IPS-20b (cell line): ENCODE data around the gene SERBP1.
"Not testable (repeated sequence)": the region's sequence is repeated elsewhere in the genome, so short reads cannot be mapped to it uniquely, and the experiment has no call there.

Experiments used
- H3K27ac ChIP-seq: one replicate; pipeline ENCODE4 v1.5.1; 2013; ENCODE audit warnings: low read length
- H3K27me3 ChIP-seq: 2 replicates; pipeline ENCODE4 v1.6.1; 2013; ENCODE audit warnings: mild to moderate bottlenecking, low read length, inconsistent platforms; ENCODE audit not compliant: insufficient read depth
- H3K36me3 ChIP-seq: 2 replicates; pipeline ENCODE4 v1.6.1; 2013; ENCODE audit warnings: low read depth, mild to moderate bottlenecking, inconsistent platforms, low read length, moderate library complexity; ENCODE audit not compliant: insufficient read depth
- H3K4me1 ChIP-seq: 2 replicates; pipeline ENCODE4 v1.6.1; 2013; ENCODE audit warnings: mild to moderate bottlenecking, control low read depth, inconsistent platforms, low read length, moderate library complexity; ENCODE audit not compliant: insufficient read depth
- H3K4me3 ChIP-seq: 2 replicates; pipeline ENCODE4 v1.5.1; 2013; ENCODE audit warnings: mild to moderate bottlenecking, low read length, inconsistent platforms
- H3K9ac ChIP-seq: 2 replicates; pipeline ENCODE4 v1.6.1; 2013; ENCODE audit warnings: low read depth, mild to moderate bottlenecking, inconsistent platforms, low read length, moderate library complexity
- H3K9me3 ChIP-seq: 2 replicates; pipeline ENCODE4 v1.6.1; 2013; ENCODE audit warnings: mild to moderate bottlenecking, low read depth, low read length, inconsistent platforms; ENCODE audit not compliant: insufficient read depth

Gene SERBP1

GRCh38 chr1:67427947-67428346 is 2.3 kb downstream of the SERBP1 start:
- no peak overlapping the region for H3K27ac ChIP-seq
- peak overlapping the region; percentile 98 for H3K4me3 ChIP-seq
- H3K9ac ChIP-seq, result peak overlapping the region; percentile 98
- no peaks in the 10 kb centered on the region for H3K27me3 ChIP-seq
- H3K9me3 ChIP-seq, result no peaks in the 10 kb centered on the region
- H3K4me1 ChIP-seq, result peaks cover 20% of the 10 kb centered on the region
- peaks cover 64% of the 10 kb centered on the region for H3K36me3 ChIP-seq

DNA sequence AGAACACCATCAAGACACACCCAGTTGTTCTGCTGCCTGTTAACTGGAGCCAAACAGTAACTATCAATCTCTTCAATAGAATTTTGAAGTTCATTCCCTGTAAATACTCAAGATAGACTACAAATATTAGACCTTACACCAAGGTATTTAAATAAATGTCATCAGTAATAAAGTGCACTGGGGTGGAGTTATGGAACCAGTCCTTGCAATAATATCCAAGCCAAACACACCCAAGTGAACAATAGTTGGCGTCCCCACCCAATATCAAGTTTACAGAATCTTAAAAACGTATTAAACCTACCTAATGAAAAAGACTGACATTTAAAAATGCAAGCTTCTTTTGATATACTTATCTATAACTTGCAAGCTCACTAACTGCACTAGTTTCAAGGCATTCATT is 2.7 kb downstream of the SERBP1 start:
- Histone ChIP-seq H3K27ac (no peak overlapping the region), H3K4me1 (peaks cover 20% of the 10 kb centered on the region), H3K4me3 (peak overlapping the region; percentile 98), H3K36me3 (peaks cover 69% of the 10 kb centered on the region), H3K9ac (peak overlapping the region; percentile 98), H3K27me3 (no peaks in the 10 kb centered on the region), H3K9me3 (no peaks in the 10 kb centered on the region)

GRCh38 chr1:67420835-67421492 is 9.2 kb downstream of the SERBP1 start:
- Histone ChIP-seq H3K9me3 (no peaks in the 10 kb centered on the region), H3K9ac (no peak overlapping the region), H3K27me3 (no peaks in the 10 kb centered on the region), H3K27ac (no peak overlapping the region), H3K36me3 (peaks cover 100% of the 10 kb centered on the region), H3K4me1 (no peaks in the 10 kb centered on the region), H3K4me3 (no peak overlapping the region)

DNA sequence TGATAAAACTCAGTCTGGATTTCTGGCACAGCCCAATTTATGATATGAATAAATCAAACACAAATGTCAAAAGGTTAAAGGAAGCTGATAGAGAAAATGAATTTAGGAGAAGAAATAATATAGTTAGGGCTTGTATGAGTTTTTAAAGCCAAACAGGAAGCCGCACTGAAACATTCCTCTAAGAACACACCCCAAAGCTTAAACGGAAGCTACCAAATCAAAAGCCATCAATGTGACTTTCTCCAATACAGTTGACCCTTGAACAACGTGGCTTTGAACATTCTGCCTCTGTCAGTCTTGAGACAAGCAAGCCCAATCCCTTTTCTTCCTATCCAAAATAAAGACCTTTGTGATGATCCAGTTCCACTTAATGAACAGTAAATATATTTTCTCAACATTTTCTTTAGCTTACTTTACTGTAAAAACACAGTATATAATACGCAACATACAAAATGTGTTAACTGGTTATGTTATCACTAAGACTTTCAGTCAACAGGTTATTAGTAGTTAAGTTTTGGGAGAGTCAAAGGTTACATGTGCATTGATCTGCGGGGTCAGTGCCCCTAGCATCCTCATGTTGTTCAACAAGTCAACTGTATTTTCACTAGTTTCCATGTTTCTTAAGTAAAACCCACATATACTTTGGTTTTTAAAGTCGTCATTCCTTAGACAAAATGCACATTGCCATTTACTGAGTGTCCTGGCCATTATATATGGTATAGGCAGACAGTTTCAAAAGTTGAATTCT is 11.2 kb downstream of the SERBP1 start:
- Histone ChIP-seq H3K9ac (no peak overlapping the region), H3K27ac (no peak overlapping the region), H3K27me3 (no peaks in the 10 kb centered on the region), H3K9me3 (no peaks in the 10 kb centered on the region), H3K36me3 (peaks cover 100% of the 10 kb centered on the region), H3K4me3 (no peak overlapping the region), H3K4me1 (no peaks in the 10 kb centered on the region)

DNA sequence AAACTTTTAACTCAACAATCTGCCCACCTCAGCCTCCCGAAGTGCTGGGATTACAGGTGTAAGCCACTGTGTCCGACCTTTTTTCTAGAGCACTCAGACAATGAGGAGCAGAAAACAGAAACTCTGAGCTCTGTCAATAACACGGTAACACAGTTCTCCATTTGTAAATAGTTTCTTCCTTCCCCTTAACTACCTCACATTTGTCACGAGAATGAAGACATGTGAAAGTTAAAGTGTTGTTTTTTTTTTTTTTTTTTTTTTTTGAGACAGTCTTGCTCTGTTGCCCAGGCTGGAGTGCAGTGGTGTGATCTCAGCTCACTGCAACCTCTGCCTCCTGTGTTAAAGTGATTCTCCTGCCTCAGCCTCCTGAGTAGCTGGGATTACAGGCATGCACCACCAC is 12.5 kb downstream of the SERBP1 start:
- not testable (repeated sequence) for H3K9ac ChIP-seq, H3K9me3 ChIP-seq, H3K4me3 ChIP-seq, H3K27me3 ChIP-seq, H3K4me1 ChIP-seq, H3K27ac ChIP-seq
- H3K36me3 ChIP-seq, result peaks cover 100% of the 10 kb centered on the region

DNA sequence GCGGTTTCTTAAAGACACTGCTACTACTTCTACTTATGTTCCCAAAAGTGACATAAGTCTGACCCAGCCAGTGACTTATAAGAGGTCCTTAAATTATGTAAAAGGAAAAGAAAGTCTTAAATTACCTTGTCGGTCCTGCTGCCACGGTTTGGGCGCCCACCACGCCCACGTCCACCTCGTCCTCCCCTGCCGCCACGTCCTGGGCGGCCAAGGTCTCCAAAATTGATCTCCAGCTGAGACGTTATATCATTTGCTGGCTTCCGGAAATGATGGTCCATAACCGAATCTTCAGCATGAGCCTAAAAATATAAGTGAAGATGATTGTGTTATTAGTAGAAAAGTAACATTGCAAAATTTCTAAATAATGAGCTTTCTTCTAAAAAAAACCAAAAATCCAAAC is 15.2 kb downstream of the SERBP1 start:
- Histone ChIP-seq H3K36me3 (peaks cover 99% of the 10 kb centered on the region), H3K9me3 (no peaks in the 10 kb centered on the region), H3K27me3 (no peaks in the 10 kb centered on the region), H3K9ac (no peak overlapping the region), H3K4me1 (no peaks in the 10 kb centered on the region), H3K4me3 (no peak overlapping the region), H3K27ac (no peak overlapping the region)

DNA sequence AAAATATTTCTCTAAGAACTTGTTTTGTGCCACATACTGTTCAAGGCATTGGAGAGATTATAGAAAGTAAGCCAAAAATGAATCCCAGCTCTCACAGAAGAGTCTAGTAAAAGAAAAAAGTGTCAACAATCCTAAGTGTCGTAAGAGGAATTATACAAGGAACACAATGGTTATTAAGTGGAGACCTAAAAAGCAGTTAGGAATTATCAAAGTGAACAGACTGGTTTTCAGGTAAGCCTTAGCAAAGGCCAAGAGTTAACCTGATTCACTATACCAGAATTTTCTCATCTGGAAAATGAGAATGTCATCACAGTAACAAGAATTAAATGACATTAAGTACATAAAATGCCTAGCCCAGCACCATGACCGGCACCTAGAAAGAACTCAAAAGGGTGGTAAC is 15.6 kb downstream of the SERBP1 start:
- peaks cover 99% of the 10 kb centered on the region for H3K36me3 ChIP-seq
- no peaks in the 10 kb centered on the region for H3K9me3 ChIP-seq
- H3K4me3 ChIP-seq, result no peak overlapping the region
- H3K4me1 ChIP-seq, result no peaks in the 10 kb centered on the region
- H3K27me3 ChIP-seq, result no peaks in the 10 kb centered on the region
- no peak overlapping the region for H3K27ac ChIP-seq
- no peak overlapping the region for H3K9ac ChIP-seq

DNA sequence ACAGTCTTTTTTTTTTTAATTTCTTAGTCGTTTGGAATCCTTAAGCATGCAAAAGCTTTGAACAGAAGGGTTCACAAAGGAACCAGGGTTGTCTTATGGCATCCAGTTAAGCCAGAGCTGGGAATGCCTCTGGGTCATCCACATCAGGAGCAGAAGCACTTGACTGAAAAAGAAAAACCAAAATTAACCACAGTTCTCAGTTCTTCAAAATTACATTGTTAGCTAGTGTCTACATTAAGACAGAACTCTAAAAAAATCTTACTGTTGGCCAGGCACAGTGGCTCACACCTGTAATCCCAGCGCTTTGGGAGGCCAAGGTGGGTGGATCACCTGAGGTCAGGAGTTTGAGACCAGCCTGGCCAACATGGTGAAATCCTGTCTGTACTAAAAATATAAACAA is 17.1 kb downstream of the SERBP1 start:
- H3K4me3 ChIP-seq, H3K9ac ChIP-seq, H3K4me1 ChIP-seq, H3K27me3 ChIP-seq, H3K27ac ChIP-seq, H3K9me3 ChIP-seq: not testable (repeated sequence)
- peaks cover 87% of the 10 kb centered on the region for H3K36me3 ChIP-seq

- H3K9me3 ChIP-seq, result no peaks in the 10 kb centered on the region
- no peaks in the 10 kb centered on the region for H3K4me1 ChIP-seq
- H3K36me3 ChIP-seq, result peaks cover 58% of the 10 kb centered on the region
- no peak overlapping the region for H3K9ac ChIP-seq
- no peak overlapping the region for H3K4me3 ChIP-seq
- no peaks in the 10 kb centered on the region for H3K27me3 ChIP-seq
- H3K27ac ChIP-seq, result no peak overlapping the region
Measured at GRCh38 chr1:67408148-67408547, 22.1 kb downstream of the SERBP1 start.

DNA sequence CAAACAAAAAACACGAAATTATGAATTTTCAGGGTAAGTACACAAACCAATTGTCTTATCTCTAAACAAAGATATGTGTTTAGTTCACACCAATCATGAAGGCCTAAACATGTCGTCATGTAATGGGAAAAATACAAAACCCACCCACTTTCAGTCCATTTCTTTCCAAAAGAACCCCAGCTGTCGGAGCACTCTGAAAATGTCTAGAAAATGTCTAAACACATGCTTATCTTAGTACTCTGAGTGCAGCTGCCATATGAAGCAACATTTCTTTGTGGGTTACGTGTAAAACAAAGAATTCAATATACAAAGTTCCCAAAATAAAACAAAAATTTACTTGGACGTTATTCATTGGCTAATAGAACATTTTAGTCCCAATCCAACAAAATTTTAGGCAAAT is 22.7 kb downstream of the SERBP1 start:
- no peak overlapping the region for H3K4me3 ChIP-seq
- no peak overlapping the region for H3K9ac ChIP-seq
- H3K36me3 ChIP-seq, result peaks cover 52% of the 10 kb centered on the region
- no peak overlapping the region for H3K27ac ChIP-seq
- no peaks in the 10 kb centered on the region for H3K4me1 ChIP-seq
- no peaks in the 10 kb centered on the region for H3K27me3 ChIP-seq
- H3K9me3 ChIP-seq, result no peaks in the 10 kb centered on the region

DNA sequence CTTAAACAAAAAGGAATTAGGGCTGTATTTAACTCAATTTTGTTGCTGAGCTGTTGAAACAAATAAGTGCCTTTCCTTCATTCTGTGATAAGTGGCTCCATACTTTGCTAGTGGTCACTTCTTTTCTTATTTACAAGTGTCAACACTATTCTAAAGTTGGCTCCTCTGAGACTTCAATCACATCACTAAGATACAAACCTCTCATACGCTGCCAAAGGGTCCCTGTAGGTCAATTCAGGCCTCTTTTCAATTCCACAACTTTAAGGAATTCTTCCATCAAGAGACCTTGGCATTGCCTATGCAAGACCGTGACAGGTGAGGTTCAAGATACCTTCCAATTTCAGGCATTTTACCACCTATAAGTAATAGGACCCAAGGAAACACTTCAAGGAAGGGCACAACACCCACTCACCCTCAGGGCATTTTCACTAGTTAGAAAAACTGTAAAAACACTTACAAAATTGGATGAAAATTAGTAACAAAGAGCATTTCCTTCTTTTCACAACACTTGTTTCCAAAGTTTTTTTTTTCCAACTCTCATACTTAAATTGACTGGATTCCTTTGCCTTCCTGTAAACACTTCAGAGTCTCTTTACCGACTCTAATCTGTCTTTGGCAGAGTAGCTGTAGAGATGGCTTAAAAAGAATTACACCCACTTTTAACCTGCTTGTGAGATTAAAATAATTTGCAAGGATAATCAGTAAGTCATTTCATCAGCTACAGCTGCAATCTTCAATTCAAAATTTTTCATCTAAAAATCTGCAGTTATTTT is 24.5 kb downstream of the SERBP1 start:
- H3K36me3 ChIP-seq, result peaks cover 34% of the 10 kb centered on the region
- no peak overlapping the region for H3K27ac ChIP-seq
- no peaks in the 10 kb centered on the region for H3K4me1 ChIP-seq
- H3K4me3 ChIP-seq, result no peak overlapping the region
- H3K9me3 ChIP-seq, result no peaks in the 10 kb centered on the region
- H3K27me3 ChIP-seq, result no peaks in the 10 kb centered on the region
- no peak overlapping the region for H3K9ac ChIP-seq

GRCh38 chr1:67404212-67404620 is 26.0 kb downstream of the SERBP1 start:
- H3K27ac ChIP-seq, result no peak overlapping the region
- H3K4me3 ChIP-seq, result no peak overlapping the region
- no peak overlapping the region for H3K9ac ChIP-seq
- H3K4me1 ChIP-seq, result peaks cover 5% of the 10 kb centered on the region; the same call in 1 of the 2 replicates
- peaks cover 20% of the 10 kb centered on the region for H3K36me3 ChIP-seq
- H3K9me3 ChIP-seq, result no peaks in the 10 kb centered on the region
- H3K27me3 ChIP-seq, result no peaks in the 10 kb centered on the region
